Karpas-422 (cell line): ENCODE measurements around the gene CTSO. TPM values are rescaled to one million over a fixed set of nuclear protein-coding genes. Genes with fewer than 3 reads are reported as not detected.
"Not testable (repeated sequence)": the region's sequence is repeated elsewhere in the genome, so short reads cannot be mapped to it uniquely, and the experiment has no call there.

Experiments
- DNase-seq: peaks from one replicate; pipeline ENCODE4 v3.0.0-alpha.2; 2015
- H2AFZ ChIP-seq: fragments of 200-600 bp; sonication (generic); 2 replicates; pipeline ENCODE4 v1.6.1; 2014; ENCODE audit warnings: antibody characterized with exemption, low read length, mixed read lengths
- H3K27ac ChIP-seq: fragments of 200-600 bp; sonication (generic); 2 replicates; pipeline ENCODE4 v1.5.1; 2014; ENCODE audit warnings: mild to moderate bottlenecking, low read length, moderate library complexity
- H3K27me3 ChIP-seq: fragments of 200-600 bp; sonication (generic); 2 replicates; pipeline ENCODE4 v1.6.1; 2014; ENCODE audit warnings: low read length, mixed read lengths
- H3K36me3 ChIP-seq: fragments of 200-600 bp; sonication (generic); 2 replicates; pipeline ENCODE4 v1.6.1; 2014; ENCODE audit warnings: low read length, mixed read lengths; ENCODE audit not compliant: insufficient read depth
- H3K4me1 ChIP-seq: fragments of 200-600 bp; sonication (generic); 2 replicates; pipeline ENCODE4 v1.6.1; 2014; ENCODE audit warnings: mild to moderate bottlenecking, low read length, mixed read lengths
- H3K4me2 ChIP-seq: fragments of 200-600 bp; sonication (generic); 2 replicates; pipeline ENCODE4 v1.6.1; 2014; ENCODE audit warnings: low read length, low read depth, mild to moderate bottlenecking; ENCODE audit not compliant: poor library complexity, severe bottlenecking
- H3K4me3 ChIP-seq: fragments of 200-600 bp; sonication (generic); 2 replicates; pipeline ENCODE4 v1.5.1; 2014; ENCODE audit warnings: mild to moderate bottlenecking, antibody characterized with exemption, low read length, mixed read lengths
- H3K79me2 ChIP-seq: fragments of 200-600 bp; sonication (generic); 2 replicates; pipeline ENCODE4 v1.6.1; 2014; ENCODE audit warnings: mild to moderate bottlenecking, low read length, mixed read lengths
- H3K9ac ChIP-seq: fragments of 200-600 bp; sonication (generic); 2 replicates; pipeline ENCODE4 v1.6.0; 2014; ENCODE audit warnings: low read length
- H3K9me2 ChIP-seq: fragments of 200-600 bp; sonication (generic), shearing (Covaris generic); replicated peaks from 2 replicates; pipeline ENCODE4 v1.6.0; 2014; ENCODE audit warnings: mild to moderate bottlenecking, low read length, moderate library complexity; ENCODE audit not compliant: insufficient read depth
- H3K9me3 ChIP-seq: fragments of 300-700, 200-600 bp; sonication (generic); 2 replicates; pipeline ENCODE4 v1.6.1; 2014; ENCODE audit warnings: low read length, mixed read lengths
- H4K20me1 ChIP-seq: fragments of 200-600 bp; sonication (generic); 2 replicates; pipeline ENCODE4 v1.6.1; 2014; ENCODE audit warnings: mild to moderate bottlenecking, antibody characterized with exemption, low read length, low read depth; ENCODE audit not compliant: insufficient read depth
- total RNA-seq: library from RNA; depleted of rRNA; stranded (reverse); fragments of >200 nt; shearing (Covaris generic); gene quantifications from 2 replicates; pipeline ENCODE4 v1.2.3, GENCODE V29; 2014; ENCODE audit warnings: low replicate concordance

The CTSO gene
- total RNA-seq, 1 experiment from 2014 or later = 18.9 TPM

GRCh38 chr4:155934634-155935033 is 19.0 kb downstream of the CTSO start:
- H3K9ac ChIP-seq, H4K20me1 ChIP-seq, H3K9me3 ChIP-seq, H3K27ac ChIP-seq, H3K36me3 ChIP-seq, H2AFZ ChIP-seq, H3K4me2 ChIP-seq, H3K9me2 ChIP-seq, H3K27me3 ChIP-seq, H3K4me3 ChIP-seq, H3K79me2 ChIP-seq, DNase-seq: not testable (repeated sequence)
- peaks cover 13% of the 10 kb centered on the region for H3K4me1 ChIP-seq

- Histone ChIP-seq H3K9ac (no peak overlapping the region), H3K27me3 (no peaks in the 10 kb centered on the region), H3K36me3 (no peaks in the 10 kb centered on the region), H3K4me1 (peaks cover 16% of the 10 kb centered on the region), H3K4me2 (no peak overlapping the region), H3K27ac (no peak overlapping the region), H3K9me3 (no peaks in the 10 kb centered on the region), H4K20me1 (no peaks in the 10 kb centered on the region), H3K79me2 (no peaks in the 10 kb centered on the region), H3K9me2 (no peaks in the 10 kb centered on the region; the same call in 1 of the 2 replicates), H3K4me3 (no peak overlapping the region), H2AFZ (no peak overlapping the region)
- DNase-seq = no peak
These were observed 22.0 kb downstream of the CTSO start for GRCh38 chr4:155931634-155932033.

- Histone ChIP-seq H3K4me3 (no peak overlapping the region), H3K27me3 (no peaks in the 10 kb centered on the region), H3K4me2 (no peak overlapping the region), H3K36me3 (no peaks in the 10 kb centered on the region), H3K79me2 (no peaks in the 10 kb centered on the region), H3K9me2 (no peaks in the 10 kb centered on the region; the same call in 1 of the 2 replicates), H3K9ac (no peak overlapping the region), H3K9me3 (no peaks in the 10 kb centered on the region), H4K20me1 (no peaks in the 10 kb centered on the region), H2AFZ (no peak overlapping the region), H3K27ac (no peak overlapping the region), H3K4me1 (peaks cover 8% of the 10 kb centered on the region)
- DNase-seq = no peak
These were observed 23.3 kb downstream of the CTSO start for GRCh38 chr4:155930330-155930729.

GRCh38 chr4:155929833-155930232 is 23.8 kb downstream of the CTSO start:
- Histone ChIP-seq H3K27me3 (no peaks in the 10 kb centered on the region), H2AFZ (no peak overlapping the region), H3K79me2 (no peaks in the 10 kb centered on the region), H3K4me2 (no peak overlapping the region), H3K27ac (no peak overlapping the region), H3K4me1 (peaks cover 8% of the 10 kb centered on the region), H3K36me3 (no peaks in the 10 kb centered on the region), H3K4me3 (no peak overlapping the region), H3K9ac (no peak overlapping the region), H4K20me1 (no peaks in the 10 kb centered on the region), H3K9me2 (no peaks in the 10 kb centered on the region; the same call in 1 of the 2 replicates), H3K9me3 (no peaks in the 10 kb centered on the region)
- DNase-seq = peak; percentile 73

GRCh38 chr4:155924637-155925036 is 29.0 kb downstream of the CTSO start:
- H3K4me3 ChIP-seq = no peak overlapping the region
- H3K27me3 ChIP-seq = peaks cover 2% of the 10 kb centered on the region; the same call in 1 of the 2 replicates
- no peaks in the 10 kb centered on the region for H3K79me2 ChIP-seq
- H3K9ac ChIP-seq = no peak overlapping the region
- no peak overlapping the region for H3K4me2 ChIP-seq
- no peak overlapping the region for H3K27ac ChIP-seq
- no peaks in the 10 kb centered on the region for H4K20me1 ChIP-seq
- no peaks in the 10 kb centered on the region for H3K36me3 ChIP-seq
- no peaks in the 10 kb centered on the region for H3K9me2 ChIP-seq
- peaks cover 3% of the 10 kb centered on the region for H3K4me1 ChIP-seq
- no peaks in the 10 kb centered on the region for H3K9me3 ChIP-seq
- DNase-seq = no peak
- H2AFZ ChIP-seq = no peak overlapping the region

GRCh38 chr4:155921597-155921996 is 32.1 kb downstream of the CTSO start:
- DNase-seq = no peak
- H3K27me3 ChIP-seq = peaks cover 2% of the 10 kb centered on the region; the same call in 1 of the 2 replicates
- no peak overlapping the region for H3K4me2 ChIP-seq
- H3K4me3 ChIP-seq = no peak overlapping the region
- no peaks in the 10 kb centered on the region for H3K4me1 ChIP-seq
- H4K20me1 ChIP-seq = no peaks in the 10 kb centered on the region
- H3K79me2 ChIP-seq = no peaks in the 10 kb centered on the region
- no peaks in the 10 kb centered on the region for H3K36me3 ChIP-seq
- H3K9me3 ChIP-seq = no peaks in the 10 kb centered on the region
- H3K9me2 ChIP-seq = no peaks in the 10 kb centered on the region
- H2AFZ ChIP-seq = no peak overlapping the region
- no peak overlapping the region for H3K27ac ChIP-seq
- H3K9ac ChIP-seq = no peak overlapping the region

- no peak overlapping the region for H3K27ac ChIP-seq
- no peaks in the 10 kb centered on the region for H3K79me2 ChIP-seq
- DNase-seq = no peak
- H3K9me2 ChIP-seq = no peaks in the 10 kb centered on the region
- no peaks in the 10 kb centered on the region for H3K36me3 ChIP-seq
- no peak overlapping the region for H3K4me3 ChIP-seq
- no peaks in the 10 kb centered on the region for H3K27me3 ChIP-seq
- H3K4me1 ChIP-seq = peaks cover 10% of the 10 kb centered on the region
- no peaks in the 10 kb centered on the region for H4K20me1 ChIP-seq
- no peaks in the 10 kb centered on the region for H3K9me3 ChIP-seq
- H2AFZ ChIP-seq = peak overlapping the region; percentile 15; the same call in 1 of the 2 replicates
- peak overlapping the region; percentile 8 for H3K4me2 ChIP-seq
- H3K9ac ChIP-seq = no peak overlapping the region
These were observed 38.9 kb downstream of the CTSO start for GRCh38 chr4:155914782-155915181.

- no peak overlapping the region for H2AFZ ChIP-seq
- no peaks in the 10 kb centered on the region for H4K20me1 ChIP-seq
- H3K27ac ChIP-seq = no peak overlapping the region
- H3K9me3 ChIP-seq = no peaks in the 10 kb centered on the region
- no peaks in the 10 kb centered on the region for H3K36me3 ChIP-seq
- H3K9ac ChIP-seq = no peak overlapping the region
- no peak overlapping the region for H3K4me2 ChIP-seq
- no peaks in the 10 kb centered on the region for H3K79me2 ChIP-seq
- H3K9me2 ChIP-seq = no peaks in the 10 kb centered on the region
- H3K27me3 ChIP-seq = no peaks in the 10 kb centered on the region
- DNase-seq = no peak
- no peak overlapping the region for H3K4me3 ChIP-seq
- H3K4me1 ChIP-seq = peaks cover 18% of the 10 kb centered on the region
These were observed 41.8 kb downstream of the CTSO start for GRCh38 chr4:155911905-155912304.
